GM12878 (cell line): Measurements from ENCODE around the gene PPP1R37. TPM values are rescaled to one million over a fixed set of nuclear protein-coding genes. Genes with fewer than 3 reads are reported as not detected.

ENCODE experiments used
- BACH1 ChIP-seq: fragments of 450-650 bp; IDR thresholded peaks from 2 replicates; pipeline ENCODE4 v1.6.1; 2017; ENCODE audit warnings: mild to moderate bottlenecking, borderline replicate concordance
- BHLHE40 ChIP-seq, 2 experiments: fragments of 450-650 bp in 1 of 2; IDR thresholded peaks; 2 replicates each; pipeline ENCODE4 v1.6.1; 2011 to 2017; ENCODE audit warnings: low read depth in 2 of 2, borderline replicate concordance in 1 of 2, improper control_type of control experiment in 1 of 2, low read length in 1 of 2, mild to moderate bottlenecking in 1 of 2
- BRCA1 ChIP-seq: IDR thresholded peaks from 2 replicates; pipeline ENCODE4 v1.6.1; 2011; ENCODE audit warnings: low read depth, low read length, improper control_type of control experiment
- CBX3 ChIP-seq: fragments of 200-600 bp; sonication (generic); IDR thresholded peaks from 2 replicates; pipeline ENCODE4 v1.6.1; 2016; ENCODE audit warnings: low read depth, borderline replicate concordance
- CBX5 ChIP-seq: sonication (generic); IDR thresholded peaks from 2 replicates; pipeline ENCODE4 v1.6.1; 2016; ENCODE audit warnings: low read depth, moderate library complexity, mild to moderate bottlenecking, inconsistent platforms
- EP300 ChIP-seq, 2 experiments: fragments of 150-350 bp in 1 of 2; IDR thresholded peaks; 2 replicates each; pipeline ENCODE4 v1.6.1; 2011 to 2012; ENCODE audit warnings: low read depth in 2 of 2, low read length in 2 of 2, borderline replicate concordance in 1 of 2, improper control_type of control experiment in 1 of 2, inconsistent platforms in 1 of 2; ENCODE audit not compliant: control insufficient read depth in 1 of 2
- ETV6 ChIP-seq, 2 experiments: fragments of 450-650 bp in 1 of 2; IDR thresholded peaks in 1 of 2; conservative IDR thresholded peaks in 1 of 2; 2 replicates each; pipeline ENCODE4 v1.6.1; 2014; ENCODE audit warnings: antibody characterized with exemption in 1 of 2, borderline replicate concordance in 1 of 2, low read depth in 1 of 2, mild to moderate bottlenecking in 1 of 2, moderate library complexity in 1 of 2
- GABPA ChIP-seq: IDR thresholded peaks from 2 replicates; pipeline ENCODE4 v1.6.1; 2014; ENCODE audit warnings: antibody characterized with exemption, low read depth, mild to moderate bottlenecking, inconsistent platforms
- GATAD2B ChIP-seq: fragments of 450-650 bp; conservative IDR thresholded peaks from 2 replicates; pipeline ENCODE4 v1.6.1; 2017; ENCODE audit warnings: low read depth, mild to moderate bottlenecking, moderate library complexity
- MXI1 ChIP-seq: fragments of 150-350 bp; IDR thresholded peaks from 2 replicates; pipeline ENCODE4 v1.6.1; 2011; ENCODE audit warnings: low read depth, mild to moderate bottlenecking, inconsistent platforms, low read length, improper control_type of control experiment
- NFIC ChIP-seq: IDR thresholded peaks from 2 replicates; pipeline ENCODE4 v1.6.1; 2012; ENCODE audit warnings: low read depth, mild to moderate bottlenecking, inconsistent platforms, low read length, moderate library complexity
- NFXL1 ChIP-seq: fragments of 450-650 bp; IDR thresholded peaks from 2 replicates; pipeline ENCODE4 v1.6.1; 2017; ENCODE audit warnings: antibody characterized with exemption, mild to moderate bottlenecking, borderline replicate concordance
- NFYB ChIP-seq: IDR thresholded peaks from 2 replicates; pipeline ENCODE4 v1.6.1; 2011; ENCODE audit warnings: low read depth, mild to moderate bottlenecking, low read length, improper control_type of control experiment, moderate library complexity; ENCODE audit not compliant: insufficient read depth
- NR2C1 ChIP-seq: fragments of 450-650 bp; IDR thresholded peaks from 2 replicates; pipeline ENCODE4 v1.6.1; 2017; ENCODE audit warnings: antibody characterized with exemption, mild to moderate bottlenecking, moderate library complexity
- NRF1 ChIP-seq: conservative IDR thresholded peaks from 2 replicates; pipeline ENCODE4 v1.6.1; 2011; ENCODE audit warnings: mild to moderate bottlenecking, low read depth, low read length, improper control_type of control experiment
- RB1 ChIP-seq: fragments of 450-650 bp; formaldehyde crosslinking; IDR thresholded peaks from 2 replicates; pipeline ENCODE4 v1.6.1; 2017; ENCODE audit warnings: mild to moderate bottlenecking, borderline replicate concordance
- SIN3A ChIP-seq: IDR thresholded peaks from 2 replicates; pipeline ENCODE4 v1.6.1; 2012; ENCODE audit warnings: low read depth, low read length, improper control_type of control experiment
- SMAD5 ChIP-seq: IDR thresholded peaks from 2 replicates; pipeline ENCODE4 v1.6.1; 2016; ENCODE audit warnings: antibody characterized with exemption, low read depth
- SP1 ChIP-seq: IDR thresholded peaks from one replicate; pipeline ENCODE4 v1.6.1; 2011; ENCODE audit warnings: low read depth, low read length
- SPI1 ChIP-seq: IDR thresholded peaks from 2 replicates; pipeline ENCODE4 v1.6.1; 2011; ENCODE audit warnings: low read depth, mild to moderate bottlenecking, low read length, moderate library complexity, borderline replicate concordance; ENCODE audit not compliant: insufficient read depth
- ZNF24 ChIP-seq: fragments of 450-650 bp; IDR thresholded peaks from 2 replicates; pipeline ENCODE4 v1.6.1; 2017; ENCODE audit warnings: antibody characterized with exemption, mild to moderate bottlenecking
- polyA plus RNA-seq, 11 experiments: library from polyadenylated mRNA; depleted of rRNA in 4 of 11; unstranded in 6 of 11; stranded (reverse) in 5 of 11; fragments of >200 nt; fragmentation: Nextera tagmentation in 4 of 11; fragmentation: Illumina TruSeq in 1 of 11; extraction: Ambion mirVana in 4 of 11; extraction: Trizol in 1 of 11; gene quantifications; 1 replicate in 1 of 11; 2 replicates in 10 of 11; pipeline versions ENCODE4 v1.2.1 to v1.2.3, GENCODE V29; 2011 to 2016; ENCODE audit warnings: inconsistent platforms in 2 of 11, missing spikeins in 2 of 11, low read depth in 1 of 11
- total RNA-seq, 4 experiments: library from RNA; depleted of rRNA in 3 of 4; stranded (reverse); fragments of >200 nt in 3 of 4; fragmentation: Illumina TruSeq in 1 of 4; extraction: Trizol in 1 of 4; gene quantifications; 2 replicates each; pipeline versions ENCODE4 v1.2.1 to v1.2.3, GENCODE V29; 2013 to 2021
- TF ChIP-seq, protein P1 (sequence below): fragments of 450-650 bp; IDR thresholded peaks from 2 replicates; pipeline ENCODE4 v1.6.1; 2017; ENCODE audit warnings: mild to moderate bottlenecking
- TF ChIP-seq, protein P2 (sequence below): fragments of 450-650 bp; conservative IDR thresholded peaks from 2 replicates; pipeline ENCODE4 v1.6.1; 2017; ENCODE audit warnings: mild to moderate bottlenecking, moderate library complexity
- TF ChIP-seq, protein P3 (sequence below): IDR thresholded peaks from 2 replicates; pipeline ENCODE4 v1.6.1; 2011; ENCODE audit warnings: mild to moderate bottlenecking, low read depth, low read length, moderate library complexity; ENCODE audit not compliant: insufficient replicate concordance
- TF ChIP-seq, protein P4 (sequence below): fragments of 450-650 bp; IDR thresholded peaks from 2 replicates; pipeline ENCODE4 v1.6.1; 2014; ENCODE audit warnings: mild to moderate bottlenecking

The PPP1R37 gene
- total and polyA plus RNA-seq, 10 of the 15 experiments (the other 5 are each of a cell fraction or from before 2014, with no cell fraction given) = 0.09 to 21.3 (median 5.1) TPM; not detected in 1

DNA sequence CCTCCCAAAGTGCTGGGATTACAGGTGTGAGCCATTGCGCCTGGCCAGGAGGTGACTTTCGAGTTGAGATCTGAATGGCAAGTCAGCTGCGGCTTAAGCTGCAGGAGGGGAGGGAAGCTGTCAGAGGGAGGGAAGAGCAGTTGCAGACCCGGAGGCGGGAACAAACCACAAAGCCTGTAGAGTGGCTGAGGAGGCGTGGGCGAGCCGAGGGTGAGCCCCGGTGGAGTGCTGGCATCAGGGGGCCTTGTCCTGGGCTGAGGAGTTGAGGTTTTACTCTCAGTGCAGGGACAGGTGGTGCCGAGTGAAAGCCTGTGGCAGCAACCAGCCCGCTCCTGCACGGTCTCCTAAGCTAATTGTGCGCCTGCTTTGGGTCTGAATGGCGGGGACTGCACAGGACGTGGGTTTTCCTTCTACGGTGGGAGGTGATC is 24.2 kb downstream of the PPP1R37 start (continued):
- TF ChIP-seq, protein P1, sequence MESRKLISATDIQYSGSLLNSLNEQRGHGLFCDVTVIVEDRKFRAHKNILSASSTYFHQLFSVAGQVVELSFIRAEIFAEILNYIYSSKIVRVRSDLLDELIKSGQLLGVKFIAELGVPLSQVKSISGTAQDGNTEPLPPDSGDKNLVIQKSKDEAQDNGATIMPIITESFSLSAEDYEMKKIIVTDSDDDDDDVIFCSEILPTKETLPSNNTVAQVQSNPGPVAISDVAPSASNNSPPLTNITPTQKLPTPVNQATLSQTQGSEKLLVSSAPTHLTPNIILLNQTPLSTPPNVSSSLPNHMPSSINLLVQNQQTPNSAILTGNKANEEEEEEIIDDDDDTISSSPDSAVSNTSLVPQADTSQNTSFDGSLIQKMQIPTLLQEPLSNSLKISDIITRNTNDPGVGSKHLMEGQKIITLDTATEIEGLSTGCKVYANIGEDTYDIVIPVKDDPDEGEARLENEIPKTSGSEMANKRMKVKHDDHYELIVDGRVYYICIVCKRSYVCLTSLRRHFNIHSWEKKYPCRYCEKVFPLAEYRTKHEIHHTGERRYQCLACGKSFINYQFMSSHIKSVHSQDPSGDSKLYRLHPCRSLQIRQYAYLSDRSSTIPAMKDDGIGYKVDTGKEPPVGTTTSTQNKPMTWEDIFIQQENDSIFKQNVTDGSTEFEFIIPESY = no peak
- TF ChIP-seq ETV6 (conservative IDR thresholded peaks at IDR 0.05 in 1 of 2, IDR thresholded peaks at IDR 0.05 in 1 of 2; ENCODE audit: borderline replicate concordance in 1 of 2, low read depth in 1 of 2) (no peak), NFXL1 (no peak), CBX5 (no peak), ZNF24 (no peak), NRF1 (no peak), RB1 (peak; percentile 61; the same call in 1 of the 2 replicates), SP1 (no peak), NFYB (no peak), BHLHE40 (IDR thresholded peaks at IDR 0.05; ENCODE audit: borderline replicate concordance in 1 of 2, low read depth in 2 of 2, low read length in 1 of 2) (peak in 1 of 2 experiments; percentile 78; a peak in 2 of 4 replicates), GABPA (no peak), SIN3A (no peak), BACH1 (no peak; the same call in 1 of the 2 replicates), SPI1 (no peak), NFIC (no peak), SMAD5 (no peak), NR2C1 (no peak), EP300 (IDR thresholded peaks at IDR 0.05; ENCODE audit: borderline replicate concordance in 1 of 2, control insufficient read depth in 1 of 2, low read depth in 2 of 2, low read length in 2 of 2) (no peak), CBX3 (no peak), GATAD2B (peak; percentile 85), MXI1 (no peak), BRCA1 (no peak)
- TF ChIP-seq, protein P2, sequence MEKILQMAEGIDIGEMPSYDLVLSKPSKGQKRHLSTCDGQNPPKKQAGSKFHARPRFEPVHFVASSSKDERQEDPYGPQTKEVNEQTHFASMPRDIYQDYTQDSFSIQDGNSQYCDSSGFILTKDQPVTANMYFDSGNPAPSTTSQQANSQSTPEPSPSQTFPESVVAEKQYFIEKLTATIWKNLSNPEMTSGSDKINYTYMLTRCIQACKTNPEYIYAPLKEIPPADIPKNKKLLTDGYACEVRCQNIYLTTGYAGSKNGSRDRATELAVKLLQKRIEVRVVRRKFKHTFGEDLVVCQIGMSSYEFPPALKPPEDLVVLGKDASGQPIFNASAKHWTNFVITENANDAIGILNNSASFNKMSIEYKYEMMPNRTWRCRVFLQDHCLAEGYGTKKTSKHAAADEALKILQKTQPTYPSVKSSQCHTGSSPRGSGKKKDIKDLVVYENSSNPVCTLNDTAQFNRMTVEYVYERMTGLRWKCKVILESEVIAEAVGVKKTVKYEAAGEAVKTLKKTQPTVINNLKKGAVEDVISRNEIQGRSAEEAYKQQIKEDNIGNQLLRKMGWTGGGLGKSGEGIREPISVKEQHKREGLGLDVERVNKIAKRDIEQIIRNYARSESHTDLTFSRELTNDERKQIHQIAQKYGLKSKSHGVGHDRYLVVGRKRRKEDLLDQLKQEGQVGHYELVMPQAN = 0 out of 2 replicates have a peak, but pooled peaks have one; percentile 35
- TF ChIP-seq, protein P3, sequence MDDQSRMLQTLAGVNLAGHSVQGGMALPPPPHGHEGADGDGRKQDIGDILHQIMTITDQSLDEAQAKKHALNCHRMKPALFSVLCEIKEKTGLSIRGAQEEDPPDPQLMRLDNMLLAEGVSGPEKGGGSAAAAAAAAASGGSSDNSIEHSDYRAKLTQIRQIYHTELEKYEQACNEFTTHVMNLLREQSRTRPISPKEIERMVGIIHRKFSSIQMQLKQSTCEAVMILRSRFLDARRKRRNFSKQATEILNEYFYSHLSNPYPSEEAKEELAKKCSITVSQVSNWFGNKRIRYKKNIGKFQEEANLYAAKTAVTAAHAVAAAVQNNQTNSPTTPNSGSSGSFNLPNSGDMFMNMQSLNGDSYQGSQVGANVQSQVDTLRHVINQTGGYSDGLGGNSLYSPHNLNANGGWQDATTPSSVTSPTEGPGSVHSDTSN = no peak
- TF ChIP-seq, protein P4, sequence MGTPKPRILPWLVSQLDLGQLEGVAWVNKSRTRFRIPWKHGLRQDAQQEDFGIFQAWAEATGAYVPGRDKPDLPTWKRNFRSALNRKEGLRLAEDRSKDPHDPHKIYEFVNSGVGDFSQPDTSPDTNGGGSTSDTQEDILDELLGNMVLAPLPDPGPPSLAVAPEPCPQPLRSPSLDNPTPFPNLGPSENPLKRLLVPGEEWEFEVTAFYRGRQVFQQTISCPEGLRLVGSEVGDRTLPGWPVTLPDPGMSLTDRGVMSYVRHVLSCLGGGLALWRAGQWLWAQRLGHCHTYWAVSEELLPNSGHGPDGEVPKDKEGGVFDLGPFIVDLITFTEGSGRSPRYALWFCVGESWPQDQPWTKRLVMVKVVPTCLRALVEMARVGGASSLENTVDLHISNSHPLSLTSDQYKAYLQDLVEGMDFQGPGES = no peak
